Upper lobe of left lung (tissue), 4 donors: ENCODE measurements around the gene GRID1.

Experiments used
- CTCF ChIP-seq, 6 experiments: fragments of 450-650 bp in 4 of 6; fragments of 200-600 bp in 2 of 6; sonication (generic) in 2 of 6; IDR thresholded peaks; one replicate each; pipeline ENCODE4 v1.5.1; 2016 to 2019; ENCODE audit warnings: antibody characterized with exemption in 6 of 6
- EP300 ChIP-seq, 4 donors: sonication (generic); formaldehyde crosslinking; IDR thresholded peaks; one replicate each; pipeline ENCODE4 v1.5.1; 2017; ENCODE audit warnings: antibody characterized with exemption in 4 of 4, control low read depth in 2 of 4
- POLR2A ChIP-seq, 4 donors: fragments of 450-650 bp; IDR thresholded peaks; one replicate each; pipeline ENCODE4 v1.5.1; 2016 to 2017; ENCODE audit warnings: antibody characterized with exemption in 4 of 4, mild to moderate bottlenecking in 2 of 4

DNA sequence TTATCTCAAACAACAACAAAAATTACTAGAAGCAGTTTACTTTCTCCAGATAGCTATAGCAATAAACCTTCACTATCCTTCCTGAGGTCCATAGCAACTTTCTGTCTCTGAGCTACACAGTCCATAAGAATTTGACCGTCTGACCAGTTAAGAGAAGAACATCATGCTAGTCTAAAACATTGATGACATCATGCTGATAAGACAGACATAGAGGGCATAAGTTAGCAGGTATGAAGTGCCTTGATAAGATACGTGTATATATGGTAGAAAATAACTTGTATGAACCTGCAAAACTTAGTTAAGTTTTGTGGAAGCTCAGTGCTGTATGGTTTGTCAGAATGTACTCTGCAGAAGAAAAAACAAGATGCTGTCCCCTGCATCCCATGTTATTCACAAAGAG, 353.0 kb downstream of the GRID1 start:
- no peak for TF ChIP-seq POLR2A (IDR thresholded peaks at IDR 0.05)
- no peak for TF ChIP-seq CTCF (IDR thresholded peaks at IDR 0.05)
- TF ChIP-seq EP300 (IDR thresholded peaks at IDR 0.05), result no peak
